Naive thymus-derived CD4-positive, alpha-beta T cell (primary cell): ENCODE measurements around the gene GRIA4. TPM values are rescaled to one million over a fixed set of nuclear protein-coding genes. Genes with fewer than 3 reads are reported as not detected.

Source experiments
- ATAC-seq: fragments of 150-1000 bp; cut with Tn5 transposase; 2 replicates; pipeline ENCODE4 v1.10.0; 2021; ENCODE audit warnings: mild to moderate bottlenecking, moderate library complexity
- CTCF ChIA-PET: fragments of 350-600 bp; sonication (Branson Sonifier 250); formaldehyde crosslinking; loops from one replicate; lab custom pipeline; 2021; ENCODE audit warnings: antibody characterized with exemption; lab: Charles Lee
- POLR2A ChIA-PET: fragments of 350-600 bp; sonication (Branson Sonifier 250); formaldehyde crosslinking; loops from one replicate; lab custom pipeline; 2021; ENCODE audit warnings: antibody characterized with exemption, inconsistent platforms; lab: Charles Lee
- DNase-seq, 9 donors: peaks; one replicate each; pipeline versions ENCODE4 v3.0.0 to v3.0.0-alpha.2; 2020 to 2022; ENCODE audit warnings: mixed read lengths in 1 of 9
- H3K27ac ChIP-seq: one replicate; pipeline ENCODE4 v1.7.0; 2013; ENCODE audit warnings: mild to moderate bottlenecking, low read depth, low read length, moderate library complexity
- H3K27me3 ChIP-seq, 2 donors: one replicate each; pipeline ENCODE4 v1.7.0; 2013; ENCODE audit warnings: low read length in 2 of 2, mild to moderate bottlenecking in 2 of 2, moderate library complexity in 2 of 2; ENCODE audit not compliant: control insufficient read depth in 2 of 2, insufficient read depth in 2 of 2
- H3K36me3 ChIP-seq, 3 experiments: 1 replicate in 2 of 3; 2 replicates in 1 of 3; pipeline ENCODE4 v1.7.0; 2013; ENCODE audit warnings: low read length in 3 of 3, mild to moderate bottlenecking in 3 of 3, moderate library complexity in 1 of 3; ENCODE audit not compliant: insufficient read depth in 3 of 3, control insufficient read depth in 2 of 3
- H3K4me1 ChIP-seq, 2 donors: one replicate each; pipeline ENCODE4 v1.7.0; 2013; ENCODE audit warnings: low read length in 2 of 2, mild to moderate bottlenecking in 2 of 2, moderate library complexity in 1 of 2; ENCODE audit not compliant: control insufficient read depth in 2 of 2, insufficient read depth in 2 of 2
- H3K4me3 ChIP-seq: 2 replicates; pipeline ENCODE4 v1.7.0; 2013; ENCODE audit warnings: mild to moderate bottlenecking, low read length
- H3K9me3 ChIP-seq, 3 experiments: 1 replicate in 2 of 3; 2 replicates in 1 of 3; pipeline ENCODE4 v1.7.0; 2013; ENCODE audit warnings: low read length in 3 of 3; ENCODE audit not compliant: control insufficient read depth in 2 of 3
- H3K27ac Mint-ChIP-seq, 9 donors: one replicate each; pipeline ENCODE4 v1.8.0; 2020 to 2022; ENCODE audit warnings: mixed read lengths in 9 of 9, mild to moderate bottlenecking in 8 of 9, moderate library complexity in 5 of 9, inconsistent platforms in 2 of 9
- H3K27me3 Mint-ChIP-seq, 5 donors: one replicate each; pipeline ENCODE4 v1.8.0; 2021 to 2022; ENCODE audit warnings: mixed read lengths in 5 of 5, mild to moderate bottlenecking in 1 of 5
- H3K36me3 Mint-ChIP-seq, 5 donors: one replicate each; pipeline ENCODE4 v1.8.0; 2020 to 2022; ENCODE audit warnings: mixed read lengths in 5 of 5, mild to moderate bottlenecking in 3 of 5, inconsistent platforms in 1 of 5
- H3K4me1 Mint-ChIP-seq, 7 donors: one replicate each; pipeline ENCODE4 v1.8.0; 2020 to 2022; ENCODE audit warnings: mixed read lengths in 7 of 7, mild to moderate bottlenecking in 3 of 7, inconsistent platforms in 1 of 7
- H3K4me3 Mint-ChIP-seq, 10 donors: one replicate each; pipeline ENCODE4 v1.8.0; 2020 to 2022; ENCODE audit warnings: mild to moderate bottlenecking in 10 of 10, mixed read lengths in 10 of 10, moderate library complexity in 6 of 10, inconsistent platforms in 2 of 10
- H3K9me3 Mint-ChIP-seq, 11 donors: one replicate each; pipeline ENCODE4 v1.8.0; 2020 to 2022; ENCODE audit warnings: mixed read lengths in 11 of 11, mild to moderate bottlenecking in 4 of 11, inconsistent platforms in 1 of 11, moderate library complexity in 1 of 11
- intact Hi-C, 2 donors: fragments of 100-400 bp; cut with micrococcal nuclease; formaldehyde crosslinking; loops; one replicate each; pipeline ENCODE4 v1.15.1; 2023
- polyA plus RNA-seq, 2 donors: library from polyadenylated mRNA; unstranded; fragments of 300-500 nt; fragmentation: Illumina TruSeq; gene quantifications; one replicate each; pipeline ENCODE4 v1.2.3, GENCODE V29; 2021
- total RNA-seq, 6 experiments: library from RNA in 5 of 6; stranded (reverse) in 5 of 6; gene quantifications; 1 replicate in 5 of 6; 2 replicates in 1 of 6; pipeline ENCODE4 v1.2.3 and lab custom pipeline; 2021 to 2026

Gene GRIA4
- total and polyA plus RNA-seq, 7 experiments from 2014 or later, result not detected

DNA sequence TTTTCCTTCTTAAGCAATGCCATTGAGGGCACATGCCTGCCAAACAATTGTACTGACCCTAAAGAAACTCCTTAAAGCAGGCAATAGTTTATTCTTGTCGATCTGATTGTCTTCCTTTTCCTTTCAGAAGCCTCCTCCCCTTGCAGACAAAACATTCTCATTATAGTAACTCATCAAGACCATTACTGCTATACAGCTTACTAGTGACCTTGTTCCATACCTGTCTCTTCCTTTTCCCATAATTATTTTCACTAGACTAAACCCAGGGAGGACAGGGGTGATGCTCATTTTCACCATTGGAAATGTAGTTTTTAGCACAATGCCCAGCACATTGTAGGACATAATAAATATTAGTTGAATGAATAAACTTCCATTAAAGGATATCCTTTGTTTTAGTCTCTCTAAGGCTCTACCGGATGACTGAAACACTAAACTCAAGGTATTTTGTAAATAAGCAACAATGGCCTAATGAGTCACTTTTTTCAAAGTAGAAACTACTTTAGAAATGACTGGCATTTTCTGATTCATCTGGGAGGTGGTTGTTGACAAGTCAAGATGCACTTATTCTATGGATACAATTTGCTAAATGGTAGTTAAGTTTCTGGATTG is 421.4 kb downstream of the GRIA4 start:
- intact Hi-C loops, result no loop called here
- ChIA-PET CTCF (no interaction called here), POLR2A (no interaction called here)
- DNase-seq (no peak), ATAC-seq (no peak)
- H3K27ac ChIP-seq, result no peak overlapping the region
- Mint-ChIP-seq H3K4me3 (no peak overlapping the region), H3K36me3 (peaks cover 0 to 5% (median 4%) of the 10 kb centered on the region in 5 donors), H3K27ac (no peak overlapping the region), H3K4me1 (peaks cover 0 to 5% (median 0%) of the 10 kb centered on the region in 7 donors), H3K27me3 (peaks cover 37 to 66% (median 54%) of the 10 kb centered on the region in 5 donors), H3K9me3 (peaks cover 0 to 19% (median 7%) of the 10 kb centered on the region in 11 donors)
- H3K36me3 ChIP-seq, result no peaks in the 10 kb centered on the region
- no peaks in the 10 kb centered on the region for H3K27me3 ChIP-seq
- H3K9me3 ChIP-seq, result no peaks in the 10 kb centered on the region
- no peaks in the 10 kb centered on the region for H3K4me1 ChIP-seq
- no peak overlapping the region for H3K4me3 ChIP-seq
